Mucosa of gallbladder (tissue), 1 donor: ENCODE measurements around the gene DNAH10. TPM values are rescaled to one million over a fixed set of nuclear protein-coding genes. Genes with fewer than 3 reads are reported as not detected.

Source experiments
- DNase-seq: peaks from one replicate; pipeline ENCODE4 v3.0.0-alpha.2; 2020; ENCODE audit warnings: low spot score
- total RNA-seq: library from RNA; stranded (reverse); gene quantifications from one replicate; pipeline ENCODE4 v1.2.1, GENCODE V29; 2021
- donor health status: DM: no; HTN: no; CAD: no.

Gene DNAH10, protein sequence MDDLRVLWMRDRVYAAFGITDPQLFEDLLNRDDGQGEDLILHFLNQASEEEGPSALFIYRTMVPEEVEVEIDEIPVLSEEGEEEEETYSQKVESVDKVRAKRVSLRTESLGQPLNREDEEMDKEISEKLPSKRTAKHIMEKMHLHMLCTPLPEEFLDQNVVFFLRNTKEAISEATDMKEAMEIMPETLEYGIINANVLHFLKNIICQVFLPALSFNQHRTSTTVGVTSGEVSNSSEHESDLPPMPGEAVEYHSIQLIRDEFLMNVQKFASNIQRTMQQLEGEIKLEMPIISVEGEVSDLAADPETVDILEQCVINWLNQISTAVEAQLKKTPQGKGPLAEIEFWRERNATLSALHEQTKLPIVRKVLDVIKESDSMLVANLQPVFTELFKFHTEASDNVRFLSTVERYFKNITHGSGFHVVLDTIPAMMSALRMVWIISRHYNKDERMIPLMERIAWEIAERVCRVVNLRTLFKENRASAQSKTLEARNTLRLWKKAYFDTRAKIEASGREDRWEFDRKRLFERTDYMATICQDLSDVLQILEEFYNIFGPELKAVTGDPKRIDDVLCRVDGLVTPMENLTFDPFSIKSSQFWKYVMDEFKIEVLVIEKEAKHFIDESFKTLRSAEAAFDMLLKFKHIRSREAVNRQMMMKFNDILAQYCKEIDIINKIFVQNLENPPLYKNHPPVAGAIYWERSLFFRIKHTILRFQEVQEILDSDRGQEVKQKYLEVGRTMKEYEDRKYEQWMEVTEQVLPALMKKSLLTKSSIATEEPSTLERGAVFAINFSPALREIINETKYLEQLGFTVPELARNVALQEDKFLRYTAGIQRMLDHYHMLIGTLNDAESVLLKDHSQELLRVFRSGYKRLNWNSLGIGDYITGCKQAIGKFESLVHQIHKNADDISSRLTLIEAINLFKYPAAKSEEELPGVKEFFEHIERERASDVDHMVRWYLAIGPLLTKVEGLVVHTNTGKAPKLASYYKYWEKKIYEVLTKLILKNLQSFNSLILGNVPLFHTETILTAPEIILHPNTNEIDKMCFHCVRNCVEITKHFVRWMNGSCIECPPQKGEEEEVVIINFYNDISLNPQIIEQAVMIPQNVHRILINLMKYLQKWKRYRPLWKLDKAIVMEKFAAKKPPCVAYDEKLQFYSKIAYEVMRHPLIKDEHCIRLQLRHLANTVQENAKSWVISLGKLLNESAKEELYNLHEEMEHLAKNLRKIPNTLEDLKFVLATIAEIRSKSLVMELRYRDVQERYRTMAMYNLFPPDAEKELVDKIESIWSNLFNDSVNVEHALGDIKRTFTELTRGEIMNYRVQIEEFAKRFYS (N-terminal part only)
- 0.23 TPM for total RNA-seq

DNA sequence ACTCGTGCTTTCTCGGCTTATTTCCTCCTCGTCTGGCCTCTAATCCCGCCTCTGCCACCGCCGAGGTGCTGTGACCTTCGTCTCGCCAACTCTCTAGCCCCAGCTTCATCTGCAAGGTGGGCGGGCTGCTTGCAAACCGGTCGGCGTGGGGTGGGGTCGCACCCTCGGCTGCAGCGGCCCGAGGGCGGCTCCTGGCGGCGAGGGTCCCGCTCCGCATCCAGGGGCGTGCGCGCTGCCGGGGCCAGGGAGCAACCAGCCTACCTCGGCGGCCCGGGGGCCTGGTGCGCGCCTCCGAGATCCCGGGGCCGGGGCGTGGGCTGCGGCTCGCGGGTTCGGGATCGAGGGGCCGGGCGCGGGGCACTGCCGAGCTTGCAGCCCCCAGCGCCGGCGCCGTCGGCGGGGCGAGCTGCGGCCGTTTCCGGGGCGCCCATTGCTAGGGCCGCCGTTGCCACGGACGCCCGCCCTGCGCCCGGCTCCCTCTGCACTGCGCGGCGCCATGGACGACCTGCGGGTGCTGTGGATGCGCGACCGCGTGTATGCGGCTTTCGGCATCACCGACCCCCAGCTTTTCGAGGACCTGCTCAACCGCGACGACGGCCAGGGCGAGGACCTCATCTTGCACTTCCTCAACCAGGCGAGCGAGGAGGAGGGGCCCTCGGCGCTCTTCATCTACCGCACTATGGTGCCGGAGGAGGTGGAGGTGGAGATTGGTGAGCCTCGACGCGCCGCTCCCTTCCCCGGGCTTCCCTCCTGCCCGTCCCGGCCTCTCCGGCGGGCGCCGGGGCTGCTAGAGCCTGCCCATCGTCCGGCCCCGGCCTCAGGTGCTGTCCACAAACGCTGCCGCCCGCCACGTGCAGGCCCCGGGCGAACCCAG lies at the start of gene DNAH10:
Gene DNAH10 (plus strand): TSS at position 461 of the 874 bp plus-strand sequence. CDS start 36 bp downstream, at position 497.
- DNase-seq: no peak

DNA sequence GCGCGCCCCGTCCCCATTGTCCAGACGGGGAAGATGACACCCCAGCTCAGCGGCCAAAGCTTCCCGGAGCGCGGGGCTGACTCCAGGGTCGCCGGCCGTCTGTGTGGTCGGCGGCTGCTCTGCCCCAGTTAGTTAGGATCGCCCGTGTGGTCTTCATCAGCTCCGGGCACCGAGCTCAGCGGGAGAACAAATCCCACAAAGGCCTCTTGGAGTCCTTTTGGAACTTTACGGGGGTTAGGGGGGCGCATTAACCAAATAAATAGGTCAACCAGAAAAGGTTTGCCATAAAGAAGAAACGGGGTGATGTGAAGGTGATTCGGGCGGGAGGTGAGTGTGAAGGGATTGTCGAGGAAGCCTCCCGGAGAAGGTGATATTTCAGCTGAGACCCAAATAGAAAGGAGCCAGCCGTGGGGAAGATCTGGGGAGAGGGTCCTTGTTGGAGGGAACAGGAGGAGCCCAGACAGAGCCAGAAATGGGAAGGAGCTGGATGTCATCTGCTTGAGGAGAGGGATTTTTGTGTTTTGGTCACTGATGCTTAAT lies 49.3 kb upstream of the DNAH10 start:
- DNase-seq: no peak

- no peak for DNase-seq
These were observed 48.7 kb upstream of the DNAH10 start for GRCh38 chr12:123713398-123713797.

GRCh38 chr12:123713823-123714585 lies 48.1 kb upstream of the DNAH10 start:
- no peak for DNase-seq

DNA sequence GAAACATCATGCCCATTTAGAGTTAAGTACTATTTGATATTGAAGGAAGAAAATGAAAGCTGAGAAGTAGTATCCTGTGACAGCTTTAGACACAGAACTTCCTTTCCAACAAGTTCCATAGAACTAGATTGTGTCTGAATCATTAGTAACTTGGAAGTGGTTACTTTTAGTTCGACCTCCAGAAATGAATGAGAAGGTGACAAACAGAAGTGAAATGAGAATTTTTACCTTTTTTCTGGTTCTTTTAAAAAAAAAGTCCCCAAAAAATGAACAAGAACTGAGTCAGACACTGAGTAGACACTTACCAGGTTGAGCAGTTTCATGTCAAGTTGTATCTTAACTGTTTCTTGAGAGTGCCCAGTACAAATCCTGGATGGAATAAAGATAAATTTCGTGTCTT lies 46.9 kb upstream of the DNAH10 start:
- DNase-seq: no peak

- no peak for DNase-seq
These were observed 44.8 kb upstream of the DNAH10 start for GRCh38 chr12:123717350-123717749.

DNA sequence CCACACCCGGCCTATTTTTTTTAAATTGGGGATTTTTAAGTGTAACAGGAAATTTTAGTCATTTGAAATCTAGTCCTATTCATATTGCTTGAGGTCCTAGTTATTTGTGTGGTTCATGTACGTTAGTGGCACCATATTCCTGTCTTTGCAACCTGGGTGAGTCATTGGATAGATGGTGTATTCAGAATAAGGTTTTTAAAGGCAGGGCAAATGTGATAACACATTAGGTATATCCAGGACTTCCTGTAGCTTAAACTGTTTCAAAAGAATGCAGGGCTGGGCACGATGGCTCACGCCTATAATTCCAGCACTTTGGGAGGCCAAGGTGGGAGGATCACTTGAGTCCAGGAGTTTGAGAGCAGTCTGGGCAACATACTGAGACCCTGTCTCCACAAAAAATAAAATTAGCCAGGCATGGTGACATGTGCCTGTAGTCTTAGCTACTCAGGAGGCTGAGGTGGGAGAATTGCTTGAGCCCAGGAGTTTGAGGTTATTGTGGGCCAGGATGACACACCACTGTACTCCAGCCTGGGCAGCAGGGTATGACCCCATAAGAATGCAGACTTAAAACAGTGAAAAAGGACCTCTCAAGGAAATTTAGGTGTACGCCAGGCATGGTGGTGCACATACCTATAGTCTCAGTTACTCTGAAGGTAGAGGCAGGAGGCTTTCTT lies 41.8 kb upstream of the DNAH10 start:
- no peak for DNase-seq

- no peak for DNase-seq
These were observed 40.9 kb upstream of the DNAH10 start for GRCh38 chr12:123721245-123721644.

- DNase-seq: no peak
These were observed 39.1 kb upstream of the DNAH10 start for GRCh38 chr12:123723011-123723410.

GRCh38 chr12:123723765-123724164 lies 38.3 kb upstream of the DNAH10 start:
- no peak for DNase-seq

GRCh38 chr12:123726244-123726643 lies 35.9 kb upstream of the DNAH10 start:
- DNase-seq: no peak

DNA sequence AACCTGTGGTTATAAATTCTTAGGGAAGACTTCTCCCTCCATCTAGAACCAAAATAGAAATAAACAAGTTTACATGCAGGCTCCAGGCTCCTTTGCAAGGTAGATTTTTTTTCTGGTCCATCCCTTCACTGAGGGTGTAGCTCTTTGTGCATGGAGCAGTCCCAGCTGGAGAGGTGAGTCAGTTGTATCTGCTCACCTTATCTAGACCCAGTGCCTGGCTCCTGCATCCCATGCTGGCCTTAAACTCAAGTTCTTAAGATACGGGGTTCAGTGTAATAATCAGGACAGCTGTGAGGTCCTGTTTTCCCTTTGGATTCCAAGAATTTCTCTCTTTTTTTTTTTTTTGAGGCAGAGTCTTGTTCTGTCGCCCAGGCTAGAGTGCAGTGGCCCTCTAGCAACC lies 35.1 kb upstream of the DNAH10 start:
- no peak for DNase-seq

DNA sequence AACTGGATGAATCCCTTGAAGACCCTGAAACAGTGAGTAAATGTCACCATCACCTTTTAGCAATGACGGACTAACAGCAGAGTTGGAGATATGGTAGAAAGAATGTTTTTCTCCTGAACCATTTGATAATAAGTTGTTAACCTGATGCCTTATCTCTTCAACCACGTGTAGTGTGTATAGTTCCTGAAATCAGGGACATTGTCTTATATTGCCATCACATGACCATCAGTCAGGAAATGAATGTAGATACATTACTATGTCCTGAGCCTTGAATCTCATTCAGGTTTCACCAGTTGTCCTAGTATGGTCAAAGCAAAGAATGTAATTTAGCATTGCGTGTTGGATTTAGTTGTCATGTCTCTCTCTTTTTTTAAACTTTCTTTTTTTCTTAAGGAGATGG lies 34.2 kb upstream of the DNAH10 start:
- no peak for DNase-seq

- no peak for DNase-seq
These were observed 30.5 kb upstream of the DNAH10 start for GRCh38 chr12:123731596-123731995.

- DNase-seq: no peak
These were observed 29.9 kb upstream of the DNAH10 start for GRCh38 chr12:123732251-123732650.

- no peak for DNase-seq
These were observed 28.9 kb upstream of the DNAH10 start for GRCh38 chr12:123733229-123733628.

- no peak for DNase-seq
These were observed 27.8 kb upstream of the DNAH10 start for GRCh38 chr12:123734268-123734667.

- no peak for DNase-seq
These were observed 20.0 kb upstream of the DNAH10 start for GRCh38 chr12:123741937-123742572.

GRCh38 chr12:123743002-123743401 lies 19.1 kb upstream of the DNAH10 start:
- DNase-seq: no peak
